Right lobe of liver (tissue), 6 donors: ENCODE measurements around the gene SPIRE2. TPM values are rescaled to one million over a fixed set of nuclear protein-coding genes. Genes with fewer than 3 reads are reported as not detected.

Experiments
- ATAC-seq, 4 donors: fragments of 200-7000 bp; cut with Tn5 transposase; one replicate each; pipeline ENCODE4 v1.9.1; 2020; ENCODE audit warnings: mild to moderate bottlenecking in 4 of 4, moderate library complexity in 4 of 4
- DNase-seq, 3 donors: peaks; one replicate each; pipeline ENCODE4 v3.0.0-alpha.2; 2020
- H3K27ac ChIP-seq, 3 donors: fragments of 200-600 bp; one replicate each; pipeline ENCODE4 v1.8.0; 2022
- H3K27me3 ChIP-seq, 2 donors: fragments of 200-600 bp; one replicate each; pipeline ENCODE4 v1.8.0; 2022
- H3K36me3 ChIP-seq, 4 donors: fragments of 200-600 bp; sonication (generic) in 1 of 4; one replicate each; pipeline versions ENCODE4 v1.5.1 to v1.8.0; 2017 to 2022; ENCODE audit warnings: control low read depth in 1 of 4
- H3K4me1 ChIP-seq, 4 donors: fragments of 200-600 bp; sonication (generic) in 1 of 4; one replicate each; pipeline versions ENCODE4 v1.5.1 to v1.8.0; 2017 to 2022; ENCODE audit warnings: control low read depth in 1 of 4
- H3K4me3 ChIP-seq, 3 donors: fragments of 200-600 bp; one replicate each; pipeline ENCODE4 v1.8.0; 2022
- H3K9me3 ChIP-seq, 4 donors: fragments of 200-600 bp; sonication (generic) in 1 of 4; one replicate each; pipeline versions ENCODE4 v1.5.1 to v1.8.0; 2017 to 2022; ENCODE audit warnings: control low read depth in 1 of 4
- POLR2A ChIP-seq: fragments of 450-650 bp; IDR thresholded peaks from one replicate; pipeline ENCODE4 v1.6.1; 2017; ENCODE audit warnings: antibody characterized with exemption, mild to moderate bottlenecking
- WGBS: methylation state at CpG from one replicate; pipeline ENCODE4 v1.1.6; 2018; ENCODE audit warnings: low coverage, low lambda C conversion rate; ENCODE audit not compliant: insufficient coverage; ENCODE audit errors: missing lambda C conversion rate; 5-methylcytosine and 5-hydroxymethylcytosine counted together
- intact Hi-C, 2 donors: fragments of 100-400 bp; cut with DNase I; formaldehyde crosslinking; loops; one replicate each; pipeline versions ENCODE4 v1.11.2 to v1.14.1; 2022
- total RNA-seq, 6 experiments: library from RNA; depleted of rRNA in 2 of 6; stranded (reverse); fragments of >200 nt in 2 of 6; fragmentation: NEBNext Ultra II Directional in 3 of 6; extraction: Animal tissue kit (Norgen Biotek cat#: 25700) in 3 of 6; gene quantifications; one replicate each; pipeline versions ENCODE4 v1.1.0 to v1.2.4, GENCODE V29; 2016 to 2023
- TF ChIP-seq, protein P1 (sequence below), 4 donors: fragments of 200-600 bp in 3 of 4; fragments of 450-650 bp in 1 of 4; IDR thresholded peaks; one replicate each; pipeline versions ENCODE4 v1.5.1 to v1.8.0; 2016 to 2022; ENCODE audit warnings: antibody characterized with exemption in 4 of 4, mild to moderate bottlenecking in 2 of 4
- donor health status: DM: no; HTN: yes; CAD: no.
- donor health status: DM: no; HTN: no; CAD: no.
- donor health status: DM: no; HTN: no; CAD: no.
- donor health status: DM: no; HTN: yes; CAD: no.
- donor health status: DM: no; HTN: yes; CAD: no.

SPIRE2 gene
- total RNA-seq, 6 experiments from 2014 or later: 4.8 to 7.8 (median 6.1) TPM

DNA sequence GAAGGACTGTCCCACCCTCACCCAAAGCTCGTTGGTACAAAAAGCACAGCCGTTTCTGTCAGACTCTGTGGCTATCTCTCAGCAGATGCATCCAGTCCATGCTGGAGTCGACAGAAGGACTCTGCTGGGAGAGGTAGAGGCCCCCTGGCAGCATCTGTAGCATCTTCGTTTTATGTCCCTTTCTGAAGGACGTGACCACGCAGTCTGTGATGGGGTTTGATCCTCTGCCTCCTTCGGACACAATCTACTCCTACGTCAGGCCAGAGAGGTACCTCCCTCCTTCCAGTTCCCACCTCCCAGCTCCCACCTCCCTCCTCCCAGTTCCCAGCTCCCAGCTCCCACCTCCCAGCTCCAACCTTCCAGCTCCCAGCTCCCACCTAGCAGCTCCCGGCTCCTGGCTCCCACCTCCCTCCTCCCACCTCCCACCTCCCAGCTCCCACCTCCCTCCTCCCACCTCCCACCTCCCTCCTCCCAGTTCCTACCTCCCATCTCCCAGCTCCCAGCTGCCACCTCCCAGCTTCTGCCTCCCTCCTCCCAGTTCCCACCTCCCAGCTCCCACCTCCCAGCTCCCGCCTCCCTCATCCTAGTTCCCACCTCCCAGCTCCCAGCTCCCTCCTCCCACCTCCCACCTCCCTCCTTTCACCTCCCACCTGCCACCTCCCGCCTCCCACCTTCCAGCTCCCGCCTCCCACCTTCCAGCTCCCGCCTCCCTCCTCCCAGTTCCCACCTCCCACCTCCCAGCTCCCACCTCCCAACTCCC, 79.0 kb downstream of the SPIRE2 start:
- Histone ChIP-seq H3K27me3 (no peaks in the 10 kb centered on the region), H3K27ac (no peak overlapping the region), H3K4me3 (no peak overlapping the region), H3K9me3 (no peaks in the 10 kb centered on the region), H3K4me1 (no peaks in the 10 kb centered on the region), H3K36me3 (peaks cover 0 to 30% (median 12%) of the 10 kb centered on the region in 4 donors)
- WGBS: 85% methylated on average over 8 of the region's 13 CpGs
- ATAC-seq (no peak), DNase-seq (no peak)
- intact Hi-C loops: no loop called here
- TF ChIP-seq, protein P1, sequence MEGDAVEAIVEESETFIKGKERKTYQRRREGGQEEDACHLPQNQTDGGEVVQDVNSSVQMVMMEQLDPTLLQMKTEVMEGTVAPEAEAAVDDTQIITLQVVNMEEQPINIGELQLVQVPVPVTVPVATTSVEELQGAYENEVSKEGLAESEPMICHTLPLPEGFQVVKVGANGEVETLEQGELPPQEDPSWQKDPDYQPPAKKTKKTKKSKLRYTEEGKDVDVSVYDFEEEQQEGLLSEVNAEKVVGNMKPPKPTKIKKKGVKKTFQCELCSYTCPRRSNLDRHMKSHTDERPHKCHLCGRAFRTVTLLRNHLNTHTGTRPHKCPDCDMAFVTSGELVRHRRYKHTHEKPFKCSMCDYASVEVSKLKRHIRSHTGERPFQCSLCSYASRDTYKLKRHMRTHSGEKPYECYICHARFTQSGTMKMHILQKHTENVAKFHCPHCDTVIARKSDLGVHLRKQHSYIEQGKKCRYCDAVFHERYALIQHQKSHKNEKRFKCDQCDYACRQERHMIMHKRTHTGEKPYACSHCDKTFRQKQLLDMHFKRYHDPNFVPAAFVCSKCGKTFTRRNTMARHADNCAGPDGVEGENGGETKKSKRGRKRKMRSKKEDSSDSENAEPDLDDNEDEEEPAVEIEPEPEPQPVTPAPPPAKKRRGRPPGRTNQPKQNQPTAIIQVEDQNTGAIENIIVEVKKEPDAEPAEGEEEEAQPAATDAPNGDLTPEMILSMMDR (IDR thresholded peaks at IDR 0.05): no peak
- no peak for TF ChIP-seq POLR2A

DNA sequence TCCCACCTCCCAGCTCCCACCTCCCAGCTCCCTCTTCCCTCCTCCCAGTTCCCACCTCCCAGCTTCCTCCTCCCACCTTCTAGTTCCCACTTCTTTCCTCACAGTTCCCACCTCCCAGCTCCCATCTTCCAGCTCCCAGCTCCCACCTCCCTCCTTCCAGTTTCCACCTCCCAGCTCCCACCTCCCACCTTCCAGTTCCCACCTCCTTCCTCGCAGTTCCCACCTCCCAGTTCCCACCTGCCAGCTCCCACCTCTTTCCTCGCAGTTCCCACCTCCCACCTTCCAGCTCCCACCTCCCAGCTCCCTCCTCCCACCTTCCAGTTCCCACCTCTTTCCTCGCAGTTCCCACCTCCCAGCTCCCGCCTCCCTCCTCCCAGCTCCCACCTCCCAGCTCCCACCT, 80.0 kb downstream of the SPIRE2 start:
- Histone ChIP-seq H3K4me1 (no peaks in the 10 kb centered on the region), H3K27ac (no peak overlapping the region), H3K27me3 (no peaks in the 10 kb centered on the region), H3K4me3 (no peak overlapping the region), H3K36me3 (peaks cover 0 to 34% (median 11%) of the 10 kb centered on the region in 4 donors), H3K9me3 (no peaks in the 10 kb centered on the region)
- no peak for ATAC-seq
- intact Hi-C loops: no loop called here
- 80% methylated on average over 4 of the region's 4 CpGs for WGBS
- TF ChIP-seq, protein P1 (IDR thresholded peaks at IDR 0.05): no peak
- TF ChIP-seq POLR2A: no peak
- no peak for DNase-seq

DNA sequence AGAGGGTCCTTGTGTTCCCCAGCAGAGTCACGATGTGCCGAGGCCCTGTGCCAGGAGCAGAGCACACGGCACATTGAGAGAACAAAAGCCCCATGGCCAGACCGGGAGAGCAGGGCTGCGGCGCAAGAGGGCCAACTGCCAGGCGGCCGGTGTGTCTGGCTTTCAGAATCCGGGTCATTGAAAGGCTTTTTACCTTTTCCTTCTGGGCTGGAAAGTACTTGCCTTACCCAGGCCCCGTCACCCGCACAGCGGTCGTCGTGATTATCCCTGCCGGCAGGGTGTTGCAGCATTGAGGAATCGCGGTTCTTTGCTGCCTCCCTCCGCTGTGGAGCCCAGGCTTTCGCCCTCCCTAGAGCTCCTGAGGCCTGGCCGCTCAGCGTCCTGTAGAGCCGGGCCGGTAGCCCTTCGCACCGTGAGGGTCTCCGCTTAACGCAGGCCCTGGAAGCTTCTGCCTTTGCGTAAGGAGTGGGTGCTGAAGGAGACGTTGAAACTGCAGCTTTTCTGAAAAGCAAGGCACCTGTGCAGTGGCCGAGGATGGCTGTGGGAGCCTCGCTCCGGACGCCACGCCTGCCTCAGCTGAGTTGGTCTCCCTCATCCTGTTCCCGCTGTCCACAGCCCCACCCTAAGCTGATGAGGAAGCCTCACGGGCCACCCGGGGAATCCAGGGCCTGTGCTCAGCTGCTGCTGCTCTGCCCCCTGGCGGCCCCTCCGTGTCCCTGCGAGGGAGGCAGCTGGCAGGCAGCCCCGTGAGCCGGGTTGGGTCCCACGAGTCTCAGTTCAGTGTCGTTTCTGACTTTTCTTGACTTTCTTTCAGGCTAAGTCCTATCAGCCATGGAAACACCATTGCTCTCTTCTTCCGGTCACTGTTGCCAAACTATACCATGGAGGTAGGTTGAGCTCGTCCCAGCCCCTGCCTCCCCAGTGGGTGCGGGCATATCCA, 81.8 kb downstream of the SPIRE2 start:
- intact Hi-C loops: no loop called here
- 68% methylated on average over 14 of the region's 47 CpGs for WGBS
- peaks cover 0 to 22% (median 6%) of the 10 kb centered on the region in 4 donors for H3K36me3 ChIP-seq
- TF ChIP-seq, protein P1 (IDR thresholded peaks at IDR 0.05): peak; percentile 70 to 87 (median 82)
- TF ChIP-seq POLR2A: no peak
- no peaks in the 10 kb centered on the region for H3K27me3 ChIP-seq
- DNase-seq: peak; percentile 66 to 79 (median 78)
- H3K9me3 ChIP-seq: no peaks in the 10 kb centered on the region
- H3K4me1 ChIP-seq: no peaks in the 10 kb centered on the region
- H3K4me3 ChIP-seq: no peak overlapping the region
- ATAC-seq: peak; percentile 81 to 90 (median 82)
- H3K27ac ChIP-seq: no peak overlapping the region

DNA sequence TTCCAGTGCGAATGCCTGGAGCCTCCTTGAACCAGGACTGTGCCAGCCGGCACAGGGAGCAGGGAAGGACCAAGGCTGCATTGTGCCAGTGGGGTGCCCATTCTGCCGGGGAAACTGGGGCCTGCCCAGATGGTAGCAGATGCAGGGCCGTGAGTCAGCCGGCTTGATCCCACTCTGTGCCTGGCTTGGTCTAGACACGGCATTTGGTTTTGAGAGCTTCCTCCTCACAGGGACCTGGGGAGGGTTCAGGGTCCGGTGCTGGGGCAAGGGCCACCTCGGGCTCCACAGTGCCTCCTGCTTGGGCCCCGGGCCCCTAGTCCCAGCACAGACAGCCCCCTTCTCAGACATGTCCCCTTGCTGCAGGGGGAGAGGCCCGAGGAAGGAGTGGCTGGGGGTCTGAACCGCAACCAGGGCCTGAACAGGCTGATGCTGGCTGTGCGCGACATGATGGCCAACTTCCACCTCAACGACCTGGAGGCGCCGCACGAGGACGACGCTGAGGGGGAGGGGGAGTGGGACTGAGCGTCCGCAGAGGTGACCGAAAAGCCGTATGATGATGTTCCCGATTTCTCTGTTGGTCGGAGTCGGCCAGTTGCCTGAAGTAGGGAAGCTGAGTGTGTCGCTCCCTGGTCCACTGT, 82.6 kb downstream of the SPIRE2 start:
- DNase-seq: peak in 1 of 3 donors; percentile 23
- Histone ChIP-seq H3K36me3 (peaks cover 0 to 22% (median 6%) of the 10 kb centered on the region in 4 donors), H3K27ac (no peak overlapping the region), H3K9me3 (no peaks in the 10 kb centered on the region), H3K4me3 (no peak overlapping the region), H3K4me1 (no peaks in the 10 kb centered on the region), H3K27me3 (no peaks in the 10 kb centered on the region)
- TF ChIP-seq, protein P1 (IDR thresholded peaks at IDR 0.05): no peak
- no peak for TF ChIP-seq POLR2A
- intact Hi-C loops: no loop called here
- WGBS: 90% methylated on average over 6 of the region's 27 CpGs
- peak in 1 of 4 donors; percentile 5 for ATAC-seq
